GM12891 (cell line): ENCODE data around the gene STAT5A.
A peak's percentile ranks its signal among the peaks of the same experiment; 100 is the strongest.

ENCODE experiments used
- DNase-seq: peaks from one replicate; pipeline ENCODE4 v3.0.0; 2011; ENCODE audit warnings: low spot score; ENCODE audit not compliant: insufficient read length
- FAIRE-seq: peaks from 2 replicates; lab custom pipeline; 2011; peaks lifted over from hg19 to GRCh38; lab: Jason Lieb, UNC
- PAX5 ChIP-seq: IDR thresholded peaks from 2 replicates; pipeline ENCODE4 v1.6.1; 2011; ENCODE audit warnings: low read length, moderate library complexity, mild to moderate bottlenecking; ENCODE audit not compliant: insufficient read depth, severe bottlenecking
- POLR2A ChIP-seq: IDR thresholded peaks from 2 replicates; pipeline ENCODE4 v1.6.1; 2011; ENCODE audit warnings: low read depth, low read length, control low read depth
- POLR2AphosphoS5 ChIP-seq: IDR thresholded peaks from 2 replicates; pipeline ENCODE4 v1.6.1; 2011; ENCODE audit warnings: low read depth, low read length, control low read depth
- POU2F2 ChIP-seq: IDR thresholded peaks from 2 replicates; pipeline ENCODE4 v1.6.1; 2011; ENCODE audit warnings: low read depth, mild to moderate bottlenecking, control low read depth, low read length, moderate library complexity
- SPI1 ChIP-seq: IDR thresholded peaks from 2 replicates; pipeline ENCODE4 v1.6.1; 2011; ENCODE audit warnings: low read depth, low read length, control low read depth
- TAF1 ChIP-seq: IDR thresholded peaks from 2 replicates; pipeline ENCODE4 v1.6.1; 2011; ENCODE audit warnings: low read depth, low read length, control low read depth

The STAT5A gene

DNA sequence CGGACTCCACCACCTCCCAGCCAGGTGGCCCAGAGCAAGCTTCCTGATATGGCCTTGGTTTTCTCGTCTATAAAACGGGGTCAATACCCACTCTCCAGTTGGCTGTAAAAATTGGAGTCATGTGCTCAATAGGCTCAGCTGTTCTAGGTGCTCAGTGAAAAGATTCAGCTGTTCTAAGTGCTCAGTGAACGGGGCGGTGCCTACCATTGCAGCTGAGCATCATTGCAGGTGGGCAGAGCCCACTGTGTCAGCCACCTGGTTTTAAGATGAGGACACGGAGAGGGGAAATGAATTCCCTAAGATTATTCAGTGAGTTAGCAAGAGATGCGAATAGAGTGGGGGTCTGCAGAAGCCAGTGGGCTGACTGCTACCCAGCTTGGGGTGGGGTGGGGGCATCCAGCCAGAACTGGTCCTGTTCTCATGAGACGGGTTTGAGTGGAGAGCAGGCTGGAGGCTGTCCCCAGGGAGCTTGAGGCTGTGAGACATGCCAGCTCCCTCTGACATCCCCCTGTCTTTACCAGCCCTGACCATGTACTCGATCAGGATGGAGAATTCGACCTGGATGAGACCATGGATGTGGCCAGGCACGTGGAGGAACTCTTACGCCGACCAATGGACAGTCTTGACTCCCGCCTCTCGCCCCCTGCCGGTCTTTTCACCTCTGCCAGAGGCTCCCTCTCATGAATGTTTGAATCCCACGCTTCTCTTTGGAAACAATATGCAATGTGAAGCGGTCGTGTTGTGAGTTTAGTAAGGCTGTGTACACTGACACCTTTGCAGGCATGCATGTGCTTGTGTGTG, 21.9 kb downstream of the STAT5A start:
- DNase-seq (no peak), FAIRE-seq (no peak)
- TF ChIP-seq POU2F2 (no peak), TAF1 (no peak), POLR2AphosphoS5 (no peak)

DNA sequence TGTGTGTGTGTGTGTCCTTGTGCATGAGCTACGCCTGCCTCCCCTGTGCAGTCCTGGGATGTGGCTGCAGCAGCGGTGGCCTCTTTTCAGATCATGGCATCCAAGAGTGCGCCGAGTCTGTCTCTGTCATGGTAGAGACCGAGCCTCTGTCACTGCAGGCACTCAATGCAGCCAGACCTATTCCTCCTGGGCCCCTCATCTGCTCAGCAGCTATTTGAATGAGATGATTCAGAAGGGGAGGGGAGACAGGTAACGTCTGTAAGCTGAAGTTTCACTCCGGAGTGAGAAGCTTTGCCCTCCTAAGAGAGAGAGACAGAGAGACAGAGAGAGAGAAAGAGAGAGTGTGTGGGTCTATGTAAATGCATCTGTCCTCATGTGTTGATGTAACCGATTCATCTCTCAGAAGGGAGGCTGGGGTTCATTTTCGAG, 22.5 kb downstream of the STAT5A start:
- DNase-seq = no peak
- no peak for TF ChIP-seq SPI1
- TF ChIP-seq TAF1 = no peak
- no peak for TF ChIP-seq POU2F2
- no peak for TF ChIP-seq POLR2A
- no peak for TF ChIP-seq PAX5
- no peak for TF ChIP-seq POLR2AphosphoS5
- peak; percentile 48 for FAIRE-seq

DNA sequence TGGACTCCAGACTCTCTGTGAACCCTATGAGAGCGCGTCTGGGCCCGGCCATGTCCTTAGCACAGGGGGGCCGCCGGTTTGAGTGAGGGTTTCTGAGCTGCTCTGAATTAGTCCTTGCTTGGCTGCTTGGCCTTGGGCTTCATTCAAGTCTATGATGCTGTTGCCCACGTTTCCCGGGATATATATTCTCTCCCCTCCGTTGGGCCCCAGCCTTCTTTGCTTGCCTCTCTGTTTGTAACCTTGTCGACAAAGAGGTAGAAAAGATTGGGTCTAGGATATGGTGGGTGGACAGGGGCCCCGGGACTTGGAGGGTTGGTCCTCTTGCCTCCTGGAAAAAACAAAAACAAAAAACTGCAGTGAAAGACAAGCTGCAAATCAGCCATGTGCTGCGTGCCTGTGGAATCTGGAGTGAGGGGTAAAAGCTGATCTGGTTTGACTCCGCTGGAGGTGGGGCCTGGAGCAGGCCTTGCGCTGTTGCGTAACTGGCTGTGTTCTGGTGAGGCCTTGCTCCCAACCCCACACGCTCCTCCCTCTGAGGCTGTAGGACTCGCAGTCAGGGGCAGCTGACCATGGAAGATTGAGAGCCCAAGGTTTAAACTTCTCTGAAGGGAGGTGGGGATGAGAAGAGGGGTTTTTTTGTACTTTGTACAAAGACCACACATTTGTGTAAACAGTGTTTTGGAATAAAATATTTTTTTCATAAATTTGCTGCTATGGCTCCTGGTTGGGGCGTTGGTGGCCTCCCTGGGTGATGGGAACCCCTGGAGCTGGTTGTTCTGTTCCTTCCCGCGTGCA, 23.1 kb downstream of the STAT5A start:
- FAIRE-seq (no peak), DNase-seq (no peak)
- TF ChIP-seq SPI1 (no peak), POLR2A (0 out of 2 replicates have a peak, but pooled peaks have one; percentile 20), TAF1 (no peak)

DNA sequence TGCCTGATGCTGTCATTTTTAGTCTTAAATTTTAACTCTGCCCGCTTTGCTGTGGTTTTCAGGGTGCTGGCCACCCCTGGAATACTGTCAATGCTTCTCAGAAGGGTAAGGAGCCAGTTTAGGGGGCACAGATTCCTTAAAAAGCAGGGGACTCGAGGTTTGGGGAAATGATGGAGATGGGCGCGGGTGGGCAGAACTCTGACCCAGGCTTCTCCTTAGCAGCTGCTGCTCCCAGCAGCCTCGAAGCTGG, 23.7 kb downstream of the STAT5A start:
- no peak for TF ChIP-seq SPI1
- no peak for TF ChIP-seq PAX5
- no peak for TF ChIP-seq POLR2A
- TF ChIP-seq POLR2AphosphoS5 = no peak
- no peak for TF ChIP-seq TAF1
- no peak for TF ChIP-seq POU2F2
- FAIRE-seq (no peak), DNase-seq (no peak)

DNA sequence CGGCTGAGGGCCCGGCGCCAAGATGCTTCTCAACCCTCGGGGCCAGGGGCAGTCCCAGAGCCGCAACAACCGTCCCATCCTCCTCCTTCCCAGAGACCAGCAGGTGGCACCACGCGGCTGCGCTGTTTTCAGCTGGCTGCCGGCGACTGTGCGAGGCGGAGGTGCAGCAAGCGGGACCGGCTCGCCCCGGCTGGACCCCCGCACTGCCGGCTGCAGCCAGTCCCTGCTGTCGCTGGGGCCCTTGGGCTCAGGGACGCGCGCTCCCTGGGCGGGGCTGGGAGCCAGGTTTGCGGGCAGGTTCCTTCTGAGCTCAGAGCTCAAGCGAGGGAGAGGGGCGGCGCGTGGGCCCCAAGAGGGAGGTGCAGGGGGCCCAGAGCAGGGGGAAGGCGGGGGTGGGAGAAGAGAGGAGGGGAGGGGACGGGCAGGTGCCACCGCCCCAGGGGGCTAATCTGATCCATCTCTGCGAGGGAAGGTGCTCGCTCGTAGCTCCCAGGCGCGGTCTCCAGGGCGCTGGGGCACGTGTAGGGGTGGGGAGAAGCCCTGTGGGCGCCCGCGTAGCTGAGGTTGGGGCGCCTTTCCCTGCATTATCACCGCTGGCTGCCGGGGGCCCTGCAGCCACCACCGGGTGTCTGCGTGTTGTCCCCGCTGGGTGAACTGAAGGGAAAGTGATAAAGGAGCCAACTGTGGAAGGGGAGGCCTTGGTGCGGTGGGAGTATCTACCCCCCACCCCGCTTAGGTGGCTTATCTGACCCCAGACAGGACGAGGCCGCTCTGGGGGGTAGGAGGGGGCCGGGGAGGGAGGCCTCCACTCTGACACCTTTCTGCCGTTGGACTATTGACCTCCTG, 24.2 kb downstream of the STAT5A start:
- TF ChIP-seq POLR2A = no peak; the same call in 1 of the 2 replicates
- TF ChIP-seq POLR2AphosphoS5 = no peak; the same call in none of the 2 replicates
- TF ChIP-seq PAX5 = no peak
- TF ChIP-seq TAF1 = no peak
- TF ChIP-seq SPI1 = no peak
- no peak for TF ChIP-seq POU2F2
- peak; percentile 90 for FAIRE-seq
- peak; percentile 73 for DNase-seq

DNA sequence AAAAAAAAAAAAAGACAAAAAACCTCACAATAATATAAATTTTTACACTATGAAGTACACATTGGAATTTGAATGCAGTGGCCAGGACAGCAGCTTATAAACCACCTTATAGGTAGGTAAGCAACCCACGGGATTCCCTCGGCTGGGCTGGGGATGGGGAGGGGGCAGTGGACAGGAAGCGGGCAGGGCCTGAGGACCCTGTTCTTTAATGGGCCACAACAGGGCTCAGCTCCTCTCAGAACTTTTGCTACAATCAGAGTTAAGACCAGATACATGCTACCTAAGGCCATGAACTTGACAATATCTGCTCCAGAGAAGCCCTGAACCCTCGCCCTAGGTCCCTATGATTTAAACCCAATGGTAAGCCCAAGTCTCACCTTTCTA, 25.1 kb downstream of the STAT5A start:
- DNase-seq (no peak), FAIRE-seq (no peak)
- TF ChIP-seq POU2F2 (no peak), POLR2A (peak; percentile 17; the same call in 1 of the 2 replicates)

DNA sequence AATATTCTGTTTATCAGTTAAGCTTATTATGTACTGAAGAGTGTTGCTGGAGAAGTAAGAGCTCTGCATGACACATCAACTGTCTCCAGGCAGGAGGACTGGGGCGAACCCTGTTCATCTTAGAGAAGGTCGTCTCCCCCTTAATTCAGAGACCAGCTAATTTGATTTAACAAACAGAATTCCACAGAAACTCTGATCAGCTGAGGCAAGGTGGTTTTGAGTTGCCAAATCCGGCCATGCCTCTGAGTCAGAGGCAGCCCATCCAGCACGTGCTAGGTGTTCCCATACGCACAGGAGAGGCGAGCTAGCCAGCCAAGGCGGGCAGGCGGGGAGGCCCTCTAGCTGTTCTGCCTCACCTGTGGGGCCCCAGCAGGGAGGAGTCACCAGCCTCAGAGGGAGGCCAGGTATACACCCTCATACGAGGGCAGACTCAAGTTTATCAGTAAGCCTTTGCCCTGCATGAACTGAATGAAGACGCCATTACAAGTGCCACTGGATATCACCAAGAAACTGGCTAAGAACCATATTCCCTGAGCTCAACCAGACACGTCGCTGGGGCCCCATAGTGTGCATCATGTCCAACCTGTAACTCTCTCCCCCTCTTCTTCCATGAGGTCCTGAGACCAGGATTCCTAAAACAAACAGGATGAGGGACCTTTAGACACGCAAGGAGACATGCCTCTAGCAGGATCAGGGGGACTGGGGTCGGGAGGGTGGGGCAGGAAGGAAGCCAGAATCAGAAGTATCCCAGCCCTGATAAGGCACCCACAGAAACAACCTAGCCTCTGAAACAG, 25.7 kb downstream of the STAT5A start:
- DNase-seq (no peak), FAIRE-seq (no peak)
- TF ChIP-seq POLR2A (peak; percentile 20; the same call in 1 of the 2 replicates), TAF1 (no peak), PAX5 (no peak), POU2F2 (no peak)

DNA sequence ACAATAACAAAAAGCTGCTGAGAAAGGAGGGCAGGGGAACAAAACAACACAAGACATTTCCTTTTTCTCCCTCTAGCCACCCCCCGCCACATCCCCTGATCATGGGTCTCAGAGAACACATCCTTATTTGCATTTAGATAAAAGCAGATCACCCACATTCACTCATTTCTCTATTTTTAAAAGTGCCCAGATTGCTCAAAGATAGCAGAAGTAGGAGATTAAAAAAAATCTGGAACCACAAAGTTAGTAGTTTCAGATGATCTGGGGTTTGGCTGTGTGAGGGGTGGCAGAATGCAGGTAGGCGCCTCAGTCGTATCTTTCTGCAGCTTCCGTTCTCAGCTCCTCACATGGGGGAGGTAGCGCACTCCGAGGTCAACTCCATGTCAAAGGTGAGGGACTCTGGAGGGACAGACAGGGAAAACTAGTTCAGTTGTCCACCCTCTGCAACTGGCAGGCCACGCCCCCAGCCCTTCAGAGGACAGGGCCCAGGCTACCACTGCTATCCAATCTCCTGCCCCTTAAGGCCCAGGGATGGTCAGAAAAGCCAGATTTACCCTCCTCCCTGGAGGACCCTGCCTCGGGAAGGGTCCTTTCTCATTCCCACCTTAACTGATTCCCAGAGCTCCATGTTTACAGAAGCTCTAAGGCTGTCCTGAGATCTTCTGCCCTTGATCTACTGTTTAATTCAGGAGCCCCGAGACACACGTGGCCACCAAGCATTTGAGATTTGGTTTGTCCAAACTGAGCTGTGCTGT, 27.3 kb downstream of the STAT5A start:
- TF ChIP-seq POU2F2 (peak; percentile 71), PAX5 (no peak), TAF1 (no peak), SPI1 (peak; percentile 33; the same call in 1 of the 2 replicates), POLR2AphosphoS5 (no peak)
- DNase-seq (no peak), FAIRE-seq (peak; percentile 71)

DNA sequence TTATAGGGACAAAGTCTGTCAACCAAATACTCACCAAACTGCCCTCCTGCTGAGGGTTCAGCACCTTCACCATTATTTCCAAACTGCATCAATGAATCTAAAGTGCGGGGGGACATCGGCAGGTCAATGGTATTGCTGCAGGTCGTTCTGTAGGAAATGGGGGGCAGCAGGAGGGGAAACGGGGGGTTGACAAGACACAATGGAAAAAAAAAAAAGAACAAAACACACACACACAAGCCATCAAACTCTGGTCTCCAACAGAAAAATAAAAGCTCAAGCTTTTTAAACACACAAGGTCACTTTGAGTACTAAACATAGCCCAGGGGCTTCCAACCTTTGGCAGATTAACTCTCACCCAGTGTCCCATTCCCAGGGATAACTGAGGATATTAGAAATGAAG, 28.5 kb downstream of the STAT5A start:
- no peak for DNase-seq

More for the DNA sequence above, 28.5 kb downstream of the STAT5A start:
- FAIRE-seq = no peak
- no peak for TF ChIP-seq TAF1
- no peak for TF ChIP-seq POU2F2
- no peak for TF ChIP-seq PAX5
- no peak for TF ChIP-seq SPI1
- TF ChIP-seq POLR2AphosphoS5 = no peak
